ENCODE results near the gene ATG7.

The ATG7 gene

DNA sequence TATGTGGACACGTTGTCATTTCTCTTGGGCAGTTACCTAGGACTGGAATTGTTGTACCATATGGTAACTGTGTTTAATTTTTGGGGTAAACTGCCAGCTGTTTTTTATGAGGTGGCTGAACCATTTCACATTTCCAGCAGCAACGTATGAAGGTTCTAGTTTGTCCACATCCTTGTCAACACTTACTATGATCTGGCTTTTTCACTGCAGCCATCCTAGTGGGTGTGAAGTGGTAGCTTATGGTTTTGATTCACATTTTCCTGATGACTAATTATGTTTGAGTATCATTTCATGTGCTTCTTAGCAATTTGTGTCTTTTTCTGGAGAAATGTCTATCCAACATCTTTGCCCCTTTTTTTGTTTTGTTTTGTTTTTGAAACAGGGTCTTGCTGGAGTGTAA is 275.3 kb downstream of the ATG7 start:
- no peak for TF ChIP-seq FOXP2 (optimal IDR thresholded peaks at IDR 0.05; ENCODE audit: control extremely low read depth, extremely low read length, insufficient read depth)
- TF ChIP-seq EZH2 (IDR thresholded peaks at IDR 0.05): no peak
- no peak for TF ChIP-seq POLR2AphosphoS5 (IDR thresholded peaks at IDR 0.05; ENCODE audit: borderline replicate concordance, low read depth, low read length)
- Histone ChIP-seq H3K9ac (ENCODE audit: insufficient read length) (no peak overlapping the region), H3K4me3 (no peak overlapping the region), H3K36me3 (ENCODE audit: insufficient read depth, low read length) (no peaks in the 10 kb centered on the region), H3K27ac (no peak overlapping the region), H3K9me3 (ENCODE audit: low read depth, low read length) (no peaks in the 10 kb centered on the region)
- no peak for DNase-seq (ENCODE audit: low read depth, low spot score)

DNA sequence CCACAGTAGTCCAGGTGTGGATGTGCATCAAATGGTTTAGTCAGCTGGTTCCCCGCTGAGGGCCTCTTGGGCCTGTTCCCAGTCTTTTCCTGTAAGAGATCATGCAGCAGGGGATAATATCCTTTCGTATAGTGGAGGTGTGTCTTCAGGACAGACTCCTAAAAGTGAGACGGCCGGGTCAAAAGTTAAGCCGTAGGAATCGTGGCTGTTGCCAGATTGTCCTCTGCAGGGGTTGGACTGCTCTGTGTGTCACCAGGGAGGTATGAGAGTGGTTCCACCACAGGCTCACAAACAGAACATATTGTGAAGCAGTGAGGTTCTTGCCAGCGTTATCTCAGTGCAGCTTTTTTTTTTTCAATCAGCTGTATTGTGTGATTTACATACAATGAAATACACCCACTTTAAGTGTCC is 276.5 kb downstream of the ATG7 start:
- Histone ChIP-seq H3K9ac (ENCODE audit: insufficient read length) (no peak overlapping the region), H3K36me3 (ENCODE audit: insufficient read depth, low read length) (no peaks in the 10 kb centered on the region), H3K4me3 (no peak overlapping the region), H3K9me3 (ENCODE audit: low read depth, low read length) (no peaks in the 10 kb centered on the region), H3K27ac (no peak overlapping the region)
- DNase-seq (ENCODE audit: low read depth, low spot score): no peak
- TF ChIP-seq POLR2AphosphoS5 (IDR thresholded peaks at IDR 0.05; ENCODE audit: borderline replicate concordance, low read depth, low read length) (no peak), EZH2 (IDR thresholded peaks at IDR 0.05) (no peak), FOXP2 (optimal IDR thresholded peaks at IDR 0.05; ENCODE audit: control extremely low read depth, extremely low read length, insufficient read depth) (no peak)

DNA sequence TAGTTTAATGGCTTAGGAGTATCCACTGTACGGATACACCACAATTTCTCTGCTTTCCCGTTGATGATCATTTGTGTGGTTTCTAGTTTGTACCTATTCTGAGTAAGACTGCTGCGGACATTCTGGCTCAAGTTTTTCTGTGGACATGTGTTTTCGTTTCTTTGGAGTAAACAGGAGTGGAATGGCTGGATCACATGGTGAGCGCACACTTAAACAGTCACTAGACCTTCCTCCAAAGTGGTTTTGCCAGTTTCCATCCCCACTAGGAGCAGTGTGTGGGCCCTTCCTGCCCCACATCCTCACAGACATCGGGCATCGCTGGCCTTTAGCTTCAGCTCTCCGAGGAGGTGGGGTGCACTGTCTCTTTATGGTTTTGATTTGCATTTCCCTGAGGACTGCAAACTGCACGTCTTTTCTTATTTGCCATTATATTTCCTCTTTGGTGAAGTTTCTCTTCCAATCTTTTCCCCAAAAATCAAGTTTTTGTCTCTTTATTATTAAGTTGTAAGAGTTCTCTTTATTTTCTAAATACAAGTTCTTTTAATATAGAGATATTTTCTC is 277.5 kb downstream of the ATG7 start:
- no peak overlapping the region for H3K27ac ChIP-seq
- TF ChIP-seq POLR2AphosphoS5 (IDR thresholded peaks at IDR 0.05; ENCODE audit: borderline replicate concordance, low read depth, low read length) (no peak), EZH2 (IDR thresholded peaks at IDR 0.05) (no peak), FOXP2 (optimal IDR thresholded peaks at IDR 0.05; ENCODE audit: control extremely low read depth, extremely low read length, insufficient read depth) (no peak)
- H3K4me3 ChIP-seq: no peak overlapping the region
- no peaks in the 10 kb centered on the region for H3K36me3 ChIP-seq (ENCODE audit: insufficient read depth, low read length)
- no peak overlapping the region for H3K9ac ChIP-seq (ENCODE audit: insufficient read length)
- DNase-seq (ENCODE audit: low read depth, low spot score): no peak
- no peaks in the 10 kb centered on the region for H3K9me3 ChIP-seq (ENCODE audit: low read depth, low read length)

DNA sequence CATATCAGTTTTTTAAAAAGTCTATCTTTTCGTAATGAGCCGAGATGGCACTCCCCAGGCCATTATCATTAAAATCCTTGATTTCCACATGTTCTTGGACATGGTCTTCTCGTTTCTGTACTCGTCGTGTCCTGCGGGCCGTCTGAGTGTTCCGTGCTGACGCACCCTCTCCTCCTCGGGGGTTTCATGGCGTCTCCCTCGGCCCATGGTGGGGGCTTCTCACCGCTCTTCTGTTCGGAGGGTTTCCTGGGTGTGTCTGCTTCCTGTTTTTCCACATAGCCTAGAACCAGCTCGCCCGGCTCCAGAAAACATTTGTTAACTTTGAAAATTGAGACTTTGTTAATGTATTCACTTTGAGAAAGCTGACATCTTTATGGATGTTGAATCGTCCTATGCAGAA is 278.8 kb downstream of the ATG7 start:
- Histone ChIP-seq H3K27ac (no peak overlapping the region), H3K9ac (ENCODE audit: insufficient read length) (no peak overlapping the region), H3K36me3 (ENCODE audit: insufficient read depth, low read length) (no peaks in the 10 kb centered on the region), H3K4me3 (no peak overlapping the region), H3K9me3 (ENCODE audit: low read depth, low read length) (no peaks in the 10 kb centered on the region)
- DNase-seq (ENCODE audit: low read depth, low spot score): no peak
- TF ChIP-seq POLR2AphosphoS5 (IDR thresholded peaks at IDR 0.05; ENCODE audit: borderline replicate concordance, low read depth, low read length) (no peak), FOXP2 (optimal IDR thresholded peaks at IDR 0.05; ENCODE audit: control extremely low read depth, extremely low read length, insufficient read depth) (no peak), EZH2 (IDR thresholded peaks at IDR 0.05) (no peak)

DNA sequence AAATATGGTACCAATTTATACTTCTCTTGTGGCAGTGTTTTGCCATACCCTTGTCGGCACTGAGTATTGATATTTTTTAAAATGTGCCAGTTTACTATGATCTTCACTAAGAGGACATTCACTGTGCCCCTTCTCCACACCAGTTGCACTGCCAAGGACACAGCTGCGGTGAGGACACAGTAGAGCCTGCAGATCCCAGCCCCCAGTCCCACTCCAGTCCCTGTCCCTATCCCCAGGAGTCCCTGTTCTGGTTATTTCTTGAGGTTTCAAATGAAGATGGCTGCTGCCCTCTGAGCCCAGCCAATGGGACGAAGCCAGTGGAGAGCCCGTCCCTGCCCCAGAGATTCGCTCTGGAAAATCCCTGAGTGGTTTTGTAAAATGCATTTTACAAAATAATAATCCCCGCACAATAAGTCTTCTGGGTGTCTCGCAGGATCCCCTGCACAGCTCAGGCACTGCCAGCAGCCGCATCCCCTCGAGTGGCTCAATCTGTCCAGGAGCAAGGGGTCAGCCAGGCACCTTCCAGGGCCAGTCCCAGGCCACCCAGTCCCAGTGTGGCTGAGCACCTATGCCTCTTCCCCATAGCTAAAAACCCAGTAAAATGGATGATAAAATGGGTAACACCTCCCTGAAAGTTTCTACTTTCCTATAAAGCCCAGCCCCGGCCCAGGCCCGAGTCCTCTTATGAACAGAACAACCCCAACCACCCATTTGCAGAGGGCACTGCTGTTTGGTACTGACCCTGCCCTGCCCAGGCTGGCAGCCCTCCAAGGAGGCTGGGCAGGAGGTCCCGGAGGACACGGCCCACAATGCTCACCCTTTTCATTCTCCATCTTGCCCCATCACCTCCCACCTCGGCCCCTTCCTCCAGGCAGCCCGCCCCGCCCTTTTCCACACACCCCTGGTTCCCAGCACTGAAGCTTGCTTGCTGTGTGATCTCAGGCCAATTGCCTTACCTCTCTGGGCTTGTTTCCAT is 280.4 kb downstream of the ATG7 start:
- no peak overlapping the region for H3K27ac ChIP-seq

DNA sequence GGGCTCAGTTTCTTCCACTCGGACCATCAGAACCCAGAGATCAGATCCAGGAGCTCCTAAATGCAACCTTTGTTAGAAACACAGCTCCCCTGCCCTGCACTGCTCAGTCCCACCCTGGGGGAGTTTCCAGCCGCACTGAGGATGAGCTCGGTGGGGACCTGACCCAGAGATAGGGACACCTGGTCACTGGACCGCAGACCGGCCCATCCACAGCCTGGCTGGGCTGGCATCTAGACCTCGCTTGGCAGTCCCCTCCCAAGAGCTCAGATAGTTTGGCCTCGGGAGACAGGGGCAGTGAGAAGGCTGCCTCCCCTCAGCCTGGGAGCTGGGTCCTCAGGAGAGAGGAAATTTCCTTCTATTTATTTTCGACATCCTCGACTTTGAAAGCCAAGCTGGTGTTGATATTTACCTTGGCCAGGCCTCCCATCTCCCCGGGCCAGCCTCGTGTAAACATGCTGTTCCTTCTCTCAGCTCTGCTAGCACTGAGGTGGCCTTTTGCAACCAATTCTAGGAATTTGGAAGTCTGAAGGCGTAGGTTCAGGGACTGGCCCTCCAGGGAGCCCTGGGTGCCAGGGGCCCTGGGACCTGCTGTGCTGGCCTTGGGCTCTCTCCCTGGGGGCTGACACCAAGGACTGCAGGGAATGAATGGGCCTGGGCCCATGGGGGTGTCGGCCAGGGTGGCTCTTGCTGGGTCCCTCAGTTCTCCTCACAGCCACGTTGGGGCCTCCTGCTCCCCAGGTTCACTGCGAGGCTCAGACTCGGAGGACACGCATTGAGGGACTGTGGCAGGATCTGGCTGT is 281.4 kb downstream of the ATG7 start:
- Histone ChIP-seq H3K9ac (ENCODE audit: insufficient read length) (no peak overlapping the region), H3K9me3 (ENCODE audit: low read depth, low read length) (no peaks in the 10 kb centered on the region), H3K36me3 (ENCODE audit: insufficient read depth, low read length) (no peaks in the 10 kb centered on the region), H3K4me3 (no peak overlapping the region), H3K27ac (no peak overlapping the region)
- no peak for TF ChIP-seq POLR2AphosphoS5 (IDR thresholded peaks at IDR 0.05; ENCODE audit: borderline replicate concordance, low read depth, low read length)
- TF ChIP-seq FOXP2 (optimal IDR thresholded peaks at IDR 0.05; ENCODE audit: control extremely low read depth, extremely low read length, insufficient read depth): no peak
- no peak for TF ChIP-seq EZH2 (IDR thresholded peaks at IDR 0.05)
- DNase-seq (ENCODE audit: low read depth, low spot score): no peak

More for the DNA sequence above, 280.4 kb downstream of the ATG7 start:
- Histone ChIP-seq H3K9me3 (ENCODE audit: low read depth, low read length) (no peaks in the 10 kb centered on the region), H3K4me3 (no peak overlapping the region), H3K36me3 (ENCODE audit: insufficient read depth, low read length) (no peaks in the 10 kb centered on the region), H3K9ac (ENCODE audit: insufficient read length) (no peak overlapping the region)
- DNase-seq (ENCODE audit: low read depth, low spot score): no peak
- TF ChIP-seq EZH2 (IDR thresholded peaks at IDR 0.05) (no peak), POLR2AphosphoS5 (IDR thresholded peaks at IDR 0.05; ENCODE audit: borderline replicate concordance, low read depth, low read length) (no peak), FOXP2 (optimal IDR thresholded peaks at IDR 0.05; ENCODE audit: control extremely low read depth, extremely low read length, insufficient read depth) (no peak)

DNA sequence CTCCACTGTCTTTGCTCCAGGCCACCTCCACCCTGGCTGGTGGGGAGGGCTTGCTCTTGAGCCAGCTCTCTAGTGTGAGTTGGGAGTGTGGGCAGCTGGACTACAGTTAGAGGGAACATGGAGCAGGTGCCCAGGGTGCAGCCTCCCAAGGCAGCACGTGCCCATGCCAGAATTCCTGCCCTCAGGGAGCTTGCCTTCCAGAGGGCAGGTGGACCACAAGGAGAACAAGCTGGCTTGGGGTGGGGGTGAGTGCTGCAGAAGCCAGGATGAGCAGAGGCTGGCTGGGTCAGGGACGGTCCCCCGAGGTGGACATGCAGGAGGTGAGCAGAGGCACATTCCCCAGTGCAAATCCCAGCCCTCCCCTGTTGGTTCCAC is 282.0 kb downstream of the ATG7 start:
- TF ChIP-seq POLR2AphosphoS5 (IDR thresholded peaks at IDR 0.05; ENCODE audit: borderline replicate concordance, low read depth, low read length): no peak
- no peak for TF ChIP-seq EZH2 (IDR thresholded peaks at IDR 0.05)
- TF ChIP-seq FOXP2 (optimal IDR thresholded peaks at IDR 0.05; ENCODE audit: control extremely low read depth, extremely low read length, insufficient read depth): no peak
- no peaks in the 10 kb centered on the region for H3K9me3 ChIP-seq (ENCODE audit: low read depth, low read length)
- no peak overlapping the region for H3K9ac ChIP-seq (ENCODE audit: insufficient read length)
- H3K36me3 ChIP-seq (ENCODE audit: insufficient read depth, low read length): no peaks in the 10 kb centered on the region; the same call in 1 of the 2 replicates
- H3K27ac ChIP-seq: no peak overlapping the region
- H3K4me3 ChIP-seq: no peak overlapping the region
- DNase-seq (ENCODE audit: low read depth, low spot score): no peak

DNA sequence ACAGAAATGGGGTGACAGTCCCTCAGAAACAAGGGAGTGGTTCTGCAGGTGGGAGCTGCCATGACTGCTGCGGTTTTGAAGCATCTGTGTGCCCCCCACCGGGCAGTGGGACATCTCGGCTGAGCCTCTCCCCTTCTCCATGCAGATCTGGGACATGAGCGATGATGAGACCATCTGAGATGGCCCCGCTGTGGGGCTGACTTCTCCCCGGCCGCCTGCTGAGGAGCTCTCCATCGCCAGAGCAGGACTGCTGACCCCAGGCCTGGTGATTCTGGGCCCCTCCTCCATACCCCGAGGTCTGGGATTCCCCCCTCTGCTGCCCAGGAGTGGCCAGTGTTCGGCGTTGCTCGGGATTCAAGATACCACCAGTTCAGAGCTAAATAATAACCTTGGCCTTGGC is 282.5 kb downstream of the ATG7 start:
- H3K36me3 ChIP-seq (ENCODE audit: insufficient read depth, low read length): no peaks in the 10 kb centered on the region; the same call in 1 of the 2 replicates
- no peak overlapping the region for H3K27ac ChIP-seq
- no peak overlapping the region for H3K4me3 ChIP-seq
- no peak for DNase-seq (ENCODE audit: low read depth, low spot score)
- H3K9ac ChIP-seq (ENCODE audit: insufficient read length): no peak overlapping the region
- H3K9me3 ChIP-seq (ENCODE audit: low read depth, low read length): no peaks in the 10 kb centered on the region
- TF ChIP-seq EZH2 (IDR thresholded peaks at IDR 0.05) (no peak), FOXP2 (optimal IDR thresholded peaks at IDR 0.05; ENCODE audit: control extremely low read depth, extremely low read length, insufficient read depth) (no peak), POLR2AphosphoS5 (IDR thresholded peaks at IDR 0.05; ENCODE audit: borderline replicate concordance, low read depth, low read length) (no peak)

Measured in SK-N-MC (cell line).